ENCODE results near the gene RPL6.
"Not testable (repeated sequence)": the region's sequence is repeated elsewhere in the genome, so short reads cannot be mapped to it uniquely, and the experiment has no call there.

- not testable (repeated sequence) for TF ChIP-seq EZH2 (IDR thresholded peaks at IDR 0.05; ENCODE audit: low read depth)
- TF ChIP-seq, protein P1, sequence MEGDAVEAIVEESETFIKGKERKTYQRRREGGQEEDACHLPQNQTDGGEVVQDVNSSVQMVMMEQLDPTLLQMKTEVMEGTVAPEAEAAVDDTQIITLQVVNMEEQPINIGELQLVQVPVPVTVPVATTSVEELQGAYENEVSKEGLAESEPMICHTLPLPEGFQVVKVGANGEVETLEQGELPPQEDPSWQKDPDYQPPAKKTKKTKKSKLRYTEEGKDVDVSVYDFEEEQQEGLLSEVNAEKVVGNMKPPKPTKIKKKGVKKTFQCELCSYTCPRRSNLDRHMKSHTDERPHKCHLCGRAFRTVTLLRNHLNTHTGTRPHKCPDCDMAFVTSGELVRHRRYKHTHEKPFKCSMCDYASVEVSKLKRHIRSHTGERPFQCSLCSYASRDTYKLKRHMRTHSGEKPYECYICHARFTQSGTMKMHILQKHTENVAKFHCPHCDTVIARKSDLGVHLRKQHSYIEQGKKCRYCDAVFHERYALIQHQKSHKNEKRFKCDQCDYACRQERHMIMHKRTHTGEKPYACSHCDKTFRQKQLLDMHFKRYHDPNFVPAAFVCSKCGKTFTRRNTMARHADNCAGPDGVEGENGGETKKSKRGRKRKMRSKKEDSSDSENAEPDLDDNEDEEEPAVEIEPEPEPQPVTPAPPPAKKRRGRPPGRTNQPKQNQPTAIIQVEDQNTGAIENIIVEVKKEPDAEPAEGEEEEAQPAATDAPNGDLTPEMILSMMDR (conservative IDR thresholded peaks at IDR 0.05): not testable (repeated sequence)
Measured at GRCh38 chr12:112438645-112439044, 29.2 kb upstream of the RPL6 start.
